Measurements from ENCODE around the gene NANOS2. TPM values are rescaled to one million over a fixed set of nuclear protein-coding genes. Genes with fewer than 3 reads are reported as not detected.

The NANOS2 gene
- total RNA-seq (2014; rRNA removed; shearing (Covaris generic)) = not detected in 2 replicates
- not detected in 2 replicates for polyA plus RNA-seq (2016; fragmentation: Nextera tagmentation; extraction: Ambion mirVana)

DNA sequence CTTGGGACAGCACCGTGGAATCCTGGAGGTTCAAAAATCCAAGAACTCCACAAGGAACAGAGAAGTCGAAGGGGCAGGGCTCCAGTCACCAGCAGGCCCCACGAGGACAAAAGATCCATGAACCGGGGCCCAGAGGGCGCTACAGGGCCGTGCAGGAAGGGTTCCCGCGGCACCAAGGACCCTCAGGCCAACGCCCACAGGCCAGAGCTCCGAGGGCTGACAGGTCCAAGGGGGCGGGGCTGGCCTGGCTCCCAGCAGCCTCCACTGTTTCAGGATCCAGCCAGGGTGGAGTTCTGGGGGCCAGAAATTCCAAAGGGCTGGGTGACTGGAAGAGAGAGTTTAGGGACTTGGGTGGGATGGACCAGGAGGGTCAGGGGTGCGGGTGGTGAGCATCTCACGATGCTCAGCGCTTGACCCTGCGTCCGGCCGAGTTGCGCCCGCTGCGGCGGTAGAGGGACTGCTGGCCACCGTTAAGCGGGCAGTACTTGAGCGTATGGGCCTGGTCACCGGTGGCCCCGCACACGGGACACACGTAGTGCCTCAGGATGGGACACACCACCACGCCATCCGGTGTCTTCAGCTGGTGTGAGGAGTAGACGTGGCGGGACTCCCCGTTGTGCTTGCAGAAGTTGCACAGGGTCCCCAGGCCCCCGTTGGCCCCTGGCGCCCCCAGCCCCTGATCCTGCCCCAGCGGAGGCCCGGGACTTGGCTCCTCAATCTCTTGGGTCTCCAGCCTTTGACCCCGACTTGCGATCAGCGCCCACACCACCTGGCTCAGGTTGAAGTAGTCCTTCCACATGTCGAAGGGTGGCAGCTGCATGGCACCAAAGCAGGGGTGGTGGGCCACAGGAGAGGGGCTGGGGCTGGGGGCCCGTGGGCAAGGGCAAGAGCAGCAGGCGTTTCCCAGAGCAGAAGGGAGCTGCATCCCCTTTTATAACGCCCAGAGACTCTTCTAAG is at the start of gene NANOS2:
Gene NANOS2 (minus strand): TSS at position 905 of the 957 bp plus-strand sequence. CDS start 85 bp downstream, at position 820.
- no peaks in the 10 kb centered on the region for H3K9me2 ChIP-seq (ENCODE audit: insufficient read depth)
- H3K27ac ChIP-seq = no peak within 1 kb of the TSS
- no peak for DNase-seq
- TF ChIP-seq EZH2 (IDR thresholded peaks at IDR 0.05; ENCODE audit: insufficient read depth, poor library complexity, severe bottlenecking) = no peak
- no peak for TF ChIP-seq EZH2phosphoT487 (IDR thresholded peaks at IDR 0.05; ENCODE audit: insufficient read depth, low read depth)
- H2AFZ ChIP-seq = no peak within 1 kb of the TSS
- no peak within 1 kb of the TSS for H3K4me2 ChIP-seq (ENCODE audit: unreplicated experiment)
- H3F3A ChIP-seq (ENCODE audit: insufficient read depth) = no peaks in the 10 kb centered on the region
- 56 to 61% methylated on average over 32 to 40 of the region's 44 CpGs for WGBS, 2 experiments (ENCODE audit: low coverage in 1 of 2, low lambda C conversion rate in 2 of 2, missing lambda C conversion rate in 2 of 2)
- in situ Hi-C loops (cut with MboI) = no loop called here
- no peaks in the 10 kb centered on the region for H3K4me1 ChIP-seq (ENCODE audit: insufficient read depth)
- H4K20me1 ChIP-seq (ENCODE audit: insufficient read depth) = no peaks in the 10 kb centered on the region
- H3K36me3 ChIP-seq (ENCODE audit: low read depth) = no peaks in the 10 kb centered on the region
- no peaks in the 10 kb centered on the region for H3K9me3 ChIP-seq (ENCODE audit: low read depth)
- no peak within 1 kb of the TSS for H3K9ac ChIP-seq
- H3K27me3 ChIP-seq (replicated peaks; ENCODE audit: insufficient read depth) = peaks cover 15% of the 10 kb centered on the region; the same call in 1 of the 2 replicates
- H3K4me3 ChIP-seq = no peak within 1 kb of the TSS
- no peaks in the 10 kb centered on the region for H3K79me2 ChIP-seq (ENCODE audit: insufficient read depth)

- no peak for TF ChIP-seq EZH2 (IDR thresholded peaks at IDR 0.05; ENCODE audit: insufficient read depth, poor library complexity, severe bottlenecking)
- TF ChIP-seq EZH2phosphoT487 (IDR thresholded peaks at IDR 0.05; ENCODE audit: insufficient read depth, low read depth) = no peak
- 70% methylated on average over 15 of the region's 15 CpGs for WGBS, 2 experiments (ENCODE audit: low coverage in 1 of 2, low lambda C conversion rate in 2 of 2, missing lambda C conversion rate in 2 of 2)
These were observed 47.4 kb upstream of the NANOS2 start for GRCh38 chr19:45962021-45962420.

GRCh38 chr19:45960595-45961235 is 46.1 kb upstream of the NANOS2 start:
- no peak overlapping the region for H2AFZ ChIP-seq
- no peak overlapping the region for H3K9ac ChIP-seq
- H3K27ac ChIP-seq = no peak overlapping the region
- 3 to 10% methylated on average over 6 to 19 of the region's 19 CpGs for WGBS, 2 experiments (ENCODE audit: low coverage in 1 of 2, low lambda C conversion rate in 2 of 2, missing lambda C conversion rate in 2 of 2)
- in situ Hi-C loops (cut with MboI) = no loop called here
- H3K27me3 ChIP-seq (replicated peaks; ENCODE audit: insufficient read depth) = peaks cover 20% of the 10 kb centered on the region
- H3K4me2 ChIP-seq (ENCODE audit: unreplicated experiment) = no peak overlapping the region
- no peak for TF ChIP-seq EZH2 (IDR thresholded peaks at IDR 0.05; ENCODE audit: insufficient read depth, poor library complexity, severe bottlenecking)
- TF ChIP-seq EZH2phosphoT487 (IDR thresholded peaks at IDR 0.05; ENCODE audit: insufficient read depth, low read depth) = no peak
- H3K79me2 ChIP-seq (ENCODE audit: insufficient read depth) = no peaks in the 10 kb centered on the region
- no peaks in the 10 kb centered on the region for H3K9me3 ChIP-seq (ENCODE audit: low read depth)
- H4K20me1 ChIP-seq (ENCODE audit: insufficient read depth) = no peaks in the 10 kb centered on the region
- H3K4me3 ChIP-seq = no peak overlapping the region
- no peaks in the 10 kb centered on the region for H3K36me3 ChIP-seq (ENCODE audit: low read depth)
- no peak for DNase-seq
- no peaks in the 10 kb centered on the region for H3K9me2 ChIP-seq (ENCODE audit: insufficient read depth)
- H3K4me1 ChIP-seq (ENCODE audit: insufficient read depth) = no peaks in the 10 kb centered on the region
- no peaks in the 10 kb centered on the region for H3F3A ChIP-seq (ENCODE audit: insufficient read depth)

More at GRCh38 chr19:45962021-45962420, 47.4 kb upstream of the NANOS2 start:
- H3K9me3 ChIP-seq (ENCODE audit: low read depth) = no peaks in the 10 kb centered on the region
- no peaks in the 10 kb centered on the region for H3K4me1 ChIP-seq (ENCODE audit: insufficient read depth)
- peaks cover 31% of the 10 kb centered on the region for H3K27me3 ChIP-seq (replicated peaks; ENCODE audit: insufficient read depth)
- no peak overlapping the region for H3K9ac ChIP-seq
- no peak overlapping the region for H2AFZ ChIP-seq
- no peak overlapping the region for H3K27ac ChIP-seq
- no peaks in the 10 kb centered on the region for H3K36me3 ChIP-seq (ENCODE audit: low read depth)
- no peak for DNase-seq
- in situ Hi-C loops (cut with MboI) = no loop called here
- no peaks in the 10 kb centered on the region for H4K20me1 ChIP-seq (ENCODE audit: insufficient read depth)
- H3K4me3 ChIP-seq = no peak overlapping the region
- H3K79me2 ChIP-seq (ENCODE audit: insufficient read depth) = no peaks in the 10 kb centered on the region
- H3K4me2 ChIP-seq (ENCODE audit: unreplicated experiment) = no peak overlapping the region
- H3K9me2 ChIP-seq (ENCODE audit: insufficient read depth) = no peaks in the 10 kb centered on the region
- H3F3A ChIP-seq (ENCODE audit: insufficient read depth) = no peaks in the 10 kb centered on the region

- no peak for DNase-seq
- Histone ChIP-seq H4K20me1 (ENCODE audit: insufficient read depth) (no peaks in the 10 kb centered on the region), H3K9me2 (ENCODE audit: insufficient read depth) (no peaks in the 10 kb centered on the region), H3K4me2 (ENCODE audit: unreplicated experiment) (no peak overlapping the region), H3K27me3 (replicated peaks; ENCODE audit: insufficient read depth) (peaks cover 16% of the 10 kb centered on the region), H3K79me2 (ENCODE audit: insufficient read depth) (no peaks in the 10 kb centered on the region), H3K9me3 (ENCODE audit: low read depth) (no peaks in the 10 kb centered on the region), H2AFZ (no peak overlapping the region), H3K4me3 (no peak overlapping the region), H3K36me3 (ENCODE audit: low read depth) (no peaks in the 10 kb centered on the region), H3F3A (ENCODE audit: insufficient read depth) (no peaks in the 10 kb centered on the region), H3K9ac (no peak overlapping the region), H3K27ac (no peak overlapping the region), H3K4me1 (ENCODE audit: insufficient read depth) (no peaks in the 10 kb centered on the region)
- in situ Hi-C loops (cut with MboI) = no loop called here
- TF ChIP-seq EZH2 (IDR thresholded peaks at IDR 0.05; ENCODE audit: insufficient read depth, poor library complexity, severe bottlenecking) (no peak), EZH2phosphoT487 (IDR thresholded peaks at IDR 0.05; ENCODE audit: insufficient read depth, low read depth) (no peak)
- 35 to 37% methylated on average over 7 to 8 of the region's 8 CpGs for WGBS, 2 experiments (ENCODE audit: low coverage in 1 of 2, low lambda C conversion rate in 2 of 2, missing lambda C conversion rate in 2 of 2)
These were observed 45.0 kb upstream of the NANOS2 start for GRCh38 chr19:45959517-45960025.
